HG02884 (cell line): ENCODE results near the gene DHX9.
"Not testable (repeated sequence)": the region's sequence is repeated elsewhere in the genome, so short reads cannot be mapped to it uniquely, and the experiment has no call there.

ENCODE experiments used
- ATAC-seq: cut with Tn5 transposase; IDR thresholded peaks from one replicate; pipeline ENCODE4 v1.9.1; 2021; ENCODE audit warnings: mild to moderate bottlenecking, moderate library complexity; ENCODE audit not compliant: unreplicated experiment

DHX9 gene

DNA sequence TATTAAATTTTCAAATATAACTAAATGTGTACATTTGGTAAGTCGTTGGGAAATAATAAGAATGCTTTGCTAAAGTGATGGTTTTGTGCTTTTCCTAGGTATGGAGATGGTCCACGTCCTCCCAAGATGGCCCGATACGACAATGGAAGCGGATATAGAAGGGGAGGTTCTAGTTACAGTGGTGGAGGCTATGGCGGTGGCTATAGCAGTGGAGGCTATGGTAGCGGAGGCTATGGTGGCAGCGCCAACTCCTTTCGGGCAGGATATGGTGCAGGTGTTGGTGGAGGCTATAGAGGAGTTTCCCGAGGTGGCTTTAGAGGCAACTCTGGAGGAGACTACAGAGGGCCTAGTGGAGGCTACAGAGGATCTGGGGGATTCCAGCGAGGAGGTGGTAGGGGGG, 47.8 kb downstream of the DHX9 start:
- ATAC-seq: no peak

DNA sequence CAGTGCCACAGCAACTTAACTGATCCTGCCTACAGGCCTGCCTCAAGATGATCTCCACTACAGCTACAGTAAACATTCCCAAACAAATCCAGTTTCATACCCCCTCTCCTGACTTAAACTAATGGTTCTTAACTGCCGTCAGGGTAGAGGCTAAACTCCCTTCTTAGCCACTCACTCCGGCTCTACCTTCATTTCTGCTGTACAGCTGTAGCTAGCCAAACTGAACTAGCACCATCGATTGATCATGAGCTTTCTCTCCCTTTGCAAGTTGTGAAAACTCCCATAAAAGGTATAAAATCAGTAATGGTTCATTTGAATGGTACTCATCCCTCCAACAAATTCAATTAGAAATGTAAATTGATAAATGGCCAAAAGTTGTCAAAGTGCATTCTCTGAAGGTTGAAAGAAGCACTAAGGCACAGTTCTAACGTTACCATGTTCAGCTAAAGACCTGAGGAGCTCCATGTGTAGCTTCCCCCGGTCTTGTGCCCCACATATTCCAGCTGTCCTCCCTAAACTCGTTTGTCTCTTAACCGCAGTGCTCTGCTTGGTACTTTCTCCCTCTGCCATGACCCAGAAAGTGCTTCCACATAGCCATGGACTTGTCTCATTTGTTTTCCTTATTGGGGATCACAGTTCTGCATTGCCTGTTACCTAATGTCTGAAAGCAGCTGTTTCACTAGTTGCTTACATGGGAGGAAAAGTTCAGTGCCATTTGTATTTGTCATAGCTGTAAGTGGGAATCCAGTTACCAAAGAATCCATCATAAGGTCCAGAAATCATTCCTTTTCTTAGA, 49.8 kb downstream of the DHX9 start:
- no peak for ATAC-seq

DNA sequence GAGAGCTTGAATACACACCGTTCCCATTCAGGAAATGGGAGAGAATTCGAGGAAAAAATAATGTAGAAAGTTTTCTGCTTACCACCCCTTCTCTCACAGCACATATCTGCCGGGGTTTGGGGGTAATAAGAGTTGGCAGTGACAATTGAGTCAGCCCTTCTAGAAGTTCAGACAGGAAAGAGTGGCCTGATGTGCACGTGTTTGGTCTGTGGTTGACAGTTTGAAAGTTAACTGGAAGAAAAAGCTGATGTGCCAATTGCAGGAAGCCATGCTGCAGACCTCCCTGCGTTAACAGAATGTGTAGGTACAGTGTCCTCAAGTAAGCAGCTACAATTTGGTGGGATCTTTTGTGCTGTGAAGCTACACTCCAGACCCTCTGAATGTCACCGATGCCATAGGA, 50.9 kb downstream of the DHX9 start:
- ATAC-seq: no peak

DNA sequence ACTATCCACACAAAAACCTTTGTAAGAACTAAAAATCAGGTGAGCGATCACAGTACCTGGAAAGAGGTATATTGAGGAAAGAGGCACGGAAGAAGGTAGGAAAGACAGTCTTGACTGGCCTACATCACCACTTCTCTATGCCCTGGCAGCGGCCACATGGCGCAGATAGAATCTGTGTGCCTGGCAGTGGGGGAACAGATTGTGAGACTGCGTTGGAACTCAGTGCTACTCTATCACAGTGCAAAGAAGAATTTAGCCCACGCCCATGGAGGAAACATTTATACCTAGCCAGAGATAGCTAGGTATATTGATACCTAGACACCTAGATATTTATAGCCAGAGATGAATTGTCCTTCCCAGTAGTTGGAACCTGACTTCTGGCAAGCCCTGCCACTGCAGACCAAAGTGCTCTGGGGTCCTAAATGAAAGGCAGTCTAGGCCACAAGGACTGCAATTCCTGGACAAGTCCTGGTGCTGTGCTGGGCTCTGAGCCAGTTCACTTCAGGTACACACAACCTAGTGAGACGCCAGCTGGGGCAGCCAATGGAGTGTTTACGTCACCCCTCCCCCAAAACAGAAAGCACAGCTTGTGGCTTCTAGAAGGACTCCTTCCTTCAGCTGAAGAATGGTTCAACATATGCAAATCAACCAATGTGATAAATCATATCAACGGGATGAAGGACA, 51.9 kb downstream of the DHX9 start:
- ATAC-seq: no peak

DNA sequence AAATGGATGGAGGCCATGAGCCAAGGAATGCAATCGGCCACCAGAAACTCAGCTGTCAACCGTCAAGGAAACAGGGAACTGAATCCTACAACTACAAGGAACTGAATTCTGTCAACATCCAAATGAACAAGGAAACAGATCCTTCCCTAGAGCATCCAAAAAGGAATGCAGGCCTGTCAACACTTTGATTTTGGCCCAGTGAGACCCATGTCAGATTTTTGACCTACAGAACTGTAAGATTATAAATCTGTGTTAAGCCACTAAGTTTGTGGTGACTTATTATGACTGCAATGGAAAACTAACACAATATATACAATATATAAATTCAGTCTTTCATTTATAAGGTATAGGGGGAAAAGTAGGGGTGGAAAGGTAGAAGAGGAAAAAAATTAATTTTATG, 58.5 kb downstream of the DHX9 start:
- no peak for ATAC-seq

DNA sequence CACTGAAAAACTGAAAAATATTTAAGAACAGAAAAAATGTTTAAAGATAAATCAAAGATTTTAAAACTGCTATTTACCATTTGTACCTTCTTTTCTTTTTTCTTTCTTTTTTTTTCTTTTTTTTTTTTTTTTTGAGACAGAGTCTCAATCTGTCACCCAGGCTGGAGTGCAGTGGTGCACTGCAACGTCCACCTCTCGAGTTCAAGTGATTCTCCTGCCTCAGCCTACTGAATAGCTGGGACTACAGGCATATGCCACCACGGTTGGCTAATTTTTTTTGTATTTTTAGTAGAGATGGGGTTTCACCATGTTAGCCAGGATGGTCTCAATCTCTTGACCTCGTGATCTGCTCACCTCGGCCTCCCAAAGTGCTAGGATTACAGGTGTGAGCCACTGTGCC, 62.8 kb downstream of the DHX9 start:
- ATAC-seq: not testable (repeated sequence)

DNA sequence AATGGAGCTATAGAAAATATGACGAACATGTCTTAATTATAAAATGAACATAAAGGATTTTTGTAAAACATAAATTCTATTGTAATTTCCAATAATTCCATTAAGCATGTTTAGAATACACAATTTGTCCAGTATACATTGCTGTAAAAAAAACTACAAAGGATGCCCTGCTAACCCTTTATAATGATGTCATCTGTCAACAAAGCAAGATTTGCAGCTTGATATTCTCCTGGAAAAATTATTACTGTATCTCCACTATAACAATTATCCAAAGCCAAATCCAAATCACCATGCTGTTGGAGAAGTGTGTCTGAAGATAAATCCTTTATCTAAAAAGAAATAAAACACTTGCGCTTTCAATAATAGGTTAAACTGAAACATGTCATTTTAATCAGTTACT, 66.2 kb downstream of the DHX9 start:
- no peak for ATAC-seq

DNA sequence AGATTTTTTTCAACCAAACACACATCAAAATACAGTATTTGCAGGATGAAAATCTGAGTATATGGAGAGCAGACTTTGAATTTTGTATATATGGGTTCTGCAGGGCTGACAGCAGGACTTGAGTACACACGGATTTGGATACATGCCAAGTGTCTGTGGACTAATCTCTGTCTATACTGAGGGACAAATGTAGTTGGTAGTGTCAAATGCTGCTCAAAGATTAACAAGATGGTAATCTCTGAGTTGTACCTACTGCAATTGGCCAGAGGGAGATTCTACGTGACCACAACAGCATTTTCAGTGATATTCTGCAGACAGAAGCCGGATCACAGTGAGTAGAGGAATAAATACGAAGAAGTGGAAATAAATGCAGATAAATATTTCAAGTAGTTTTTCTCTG, 70.4 kb downstream of the DHX9 start:
- no peak for ATAC-seq

DNA sequence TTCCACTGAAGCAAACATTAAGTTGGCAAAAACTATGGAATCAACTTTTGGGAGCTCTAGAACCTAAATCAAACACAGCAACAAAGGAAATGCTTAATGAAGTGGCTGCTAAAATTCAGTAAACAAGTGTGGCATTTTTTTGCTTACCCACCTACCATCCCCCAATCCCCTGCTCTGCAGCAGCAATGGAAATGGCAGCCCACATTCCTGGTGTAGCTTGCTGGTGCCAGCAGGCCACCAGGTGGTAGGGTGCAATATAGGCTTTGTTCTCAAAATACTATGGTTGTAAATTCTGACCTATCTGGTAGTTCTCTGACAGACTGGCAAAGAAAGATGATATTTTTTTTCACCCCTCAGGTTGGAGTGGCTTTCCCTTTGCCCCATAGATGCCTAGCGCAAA, 71.0 kb downstream of the DHX9 start:
- ATAC-seq: no peak

DNA sequence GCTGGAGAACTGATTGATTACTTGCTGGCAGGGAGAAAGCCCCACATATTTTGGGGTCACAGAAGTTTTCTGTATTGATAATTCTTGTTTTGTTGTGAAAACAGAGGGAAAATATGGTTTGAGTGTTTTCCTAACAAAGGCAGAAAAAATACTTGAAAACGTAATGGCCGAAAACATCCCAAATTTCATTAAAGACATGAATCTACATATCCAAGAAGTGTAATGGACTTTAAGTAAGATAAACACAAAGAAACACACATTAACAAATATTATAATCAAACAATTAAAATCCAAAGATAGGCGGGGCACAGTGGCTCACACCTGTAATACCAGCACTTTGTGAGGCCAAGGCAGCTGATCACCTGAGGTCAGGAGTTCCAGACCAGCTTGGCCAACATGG, 74.3 kb downstream of the DHX9 start:
- no peak for ATAC-seq

DNA sequence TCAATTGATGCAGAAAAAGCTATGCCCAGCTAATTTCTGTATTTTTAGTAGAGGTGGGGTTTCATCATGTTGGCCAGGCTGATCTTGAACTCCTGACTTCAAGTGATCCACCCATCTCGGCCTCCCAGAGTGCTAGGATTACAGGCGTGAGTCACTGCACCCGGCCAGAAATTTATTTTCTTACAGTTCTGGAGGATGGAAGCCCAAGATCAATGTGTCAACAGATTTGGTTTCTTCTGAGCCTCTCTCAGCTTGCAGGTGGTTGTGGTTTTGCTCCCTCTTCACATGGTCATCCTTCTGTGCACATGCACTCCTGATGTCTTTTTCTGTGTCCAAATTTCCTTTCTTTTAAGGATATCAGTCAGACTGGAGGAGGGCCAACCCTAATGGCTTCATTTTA, 78.2 kb downstream of the DHX9 start:
- ATAC-seq: no peak

DNA sequence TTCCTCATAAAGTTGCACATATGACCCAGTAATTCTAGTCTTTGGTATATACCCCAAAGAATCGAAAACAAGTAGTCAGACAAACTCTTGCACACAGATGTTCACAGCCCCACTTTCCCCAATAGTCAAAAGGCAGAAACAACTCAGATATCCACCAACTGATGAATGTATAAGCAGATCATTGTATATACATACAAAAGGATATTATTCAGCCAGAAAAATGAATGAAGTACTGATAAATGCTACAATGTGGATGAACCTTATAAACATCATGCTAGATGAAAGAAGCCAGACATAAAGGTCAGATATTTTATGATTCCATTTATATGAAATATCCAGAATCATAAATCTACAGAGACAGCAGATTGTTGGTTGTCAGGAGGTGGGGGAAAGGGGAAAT, 86.5 kb downstream of the DHX9 start:
- ATAC-seq: no peak

DNA sequence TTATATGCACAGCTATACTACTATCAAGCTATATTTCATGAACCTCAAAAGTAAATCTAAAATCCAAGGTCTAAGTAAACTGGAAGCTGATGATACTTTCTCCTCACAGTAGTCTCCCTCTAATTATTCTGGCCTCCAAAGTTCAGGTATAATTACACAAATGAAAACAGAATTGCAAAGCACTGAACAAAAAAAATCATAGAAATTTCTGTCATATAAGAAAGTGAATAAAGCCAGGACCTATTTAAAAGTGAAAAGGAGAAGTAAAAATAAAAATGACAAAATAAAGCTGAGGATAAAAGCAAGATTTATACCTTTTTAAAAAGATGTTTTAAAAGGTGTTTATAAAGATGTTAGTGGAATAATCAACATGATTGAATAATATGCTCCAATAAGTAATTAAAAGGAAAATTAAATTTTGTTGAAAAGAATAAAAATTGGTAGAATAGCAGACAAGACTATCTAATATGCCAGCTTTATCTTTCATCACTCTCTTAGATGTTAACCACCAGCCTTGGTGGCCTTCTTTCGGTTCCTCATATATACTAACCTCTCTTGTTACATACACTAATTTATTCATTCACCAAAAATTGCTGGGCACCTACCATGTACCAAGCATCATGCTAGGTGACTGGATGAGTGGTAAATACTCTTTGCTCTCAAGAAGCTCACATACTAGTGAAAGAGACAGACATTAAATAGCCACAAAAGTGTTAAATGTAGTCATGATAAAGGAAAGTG, 88.7 kb downstream of the DHX9 start:
- ATAC-seq: no peak

DNA sequence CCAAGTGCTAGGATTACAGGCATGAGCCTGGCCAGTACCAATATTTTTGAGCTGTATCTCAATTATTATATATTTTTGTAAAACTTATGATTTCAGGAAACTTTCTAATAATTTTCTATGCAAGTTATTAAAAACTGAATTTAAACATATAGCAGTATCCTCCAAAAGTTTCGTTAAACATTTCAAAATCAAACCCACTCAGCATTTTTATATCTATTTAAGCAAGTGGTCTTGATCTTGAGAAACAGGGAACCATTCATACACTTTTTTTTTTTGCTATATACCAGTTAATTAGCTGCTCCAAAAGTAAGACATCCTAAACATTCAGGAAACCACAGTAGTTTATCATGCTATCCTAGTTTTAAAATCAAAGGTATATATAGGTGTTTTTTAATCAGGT, 91.8 kb downstream of the DHX9 start:
- no peak for ATAC-seq

DNA sequence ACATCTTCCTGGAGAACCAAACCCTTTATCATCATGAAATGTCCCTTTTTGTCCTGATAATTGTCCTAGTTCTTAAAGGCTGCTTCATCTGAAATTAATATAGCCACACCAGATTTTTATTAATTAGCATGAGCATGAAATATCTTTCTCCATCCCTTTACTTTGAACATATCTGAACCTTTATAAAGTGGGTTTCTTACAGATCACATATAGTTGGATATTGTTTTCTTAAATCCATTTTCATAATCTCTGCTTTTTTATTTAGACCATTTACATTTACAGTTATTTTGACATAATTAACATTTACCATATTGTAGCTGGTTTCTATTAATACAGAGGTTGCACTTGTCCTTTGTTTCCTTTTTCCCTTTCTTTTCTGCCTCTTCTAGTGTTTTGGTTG, 96.6 kb downstream of the DHX9 start:
- ATAC-seq: no peak
